Cerebellar cortex (tissue), 1 donor: ENCODE measurements around the gene PRTG.
"Not testable (repeated sequence)": the region's sequence is repeated elsewhere in the genome, so short reads cannot be mapped to it uniquely, and the experiment has no call there.

Experiments used
- DNase-seq: peaks from one replicate; pipeline ENCODE4 v3.0.0-alpha.2; 2015; ENCODE audit warnings: low spot score

Gene PRTG

GRCh38 chr15:55743729-55744655 is 1.0 kb upstream of the PRTG start:
- peak; percentile 4 for DNase-seq

GRCh38 chr15:55742498-55742926 is 440 bp downstream of the PRTG start:
- DNase-seq = peak; percentile 18

GRCh38 chr15:55741833-55742497 is 987 bp downstream of the PRTG start:
- DNase-seq = peak; percentile 8

- DNase-seq = peak; percentile 6
Measured at GRCh38 chr15:55740981-55741832, 1.7 kb downstream of the PRTG start.

- DNase-seq = no peak
Measured at GRCh38 chr15:55740359-55740878, 2.5 kb downstream of the PRTG start.

- DNase-seq = no peak
Measured at GRCh38 chr15:55739641-55740040, 3.3 kb downstream of the PRTG start.

DNA sequence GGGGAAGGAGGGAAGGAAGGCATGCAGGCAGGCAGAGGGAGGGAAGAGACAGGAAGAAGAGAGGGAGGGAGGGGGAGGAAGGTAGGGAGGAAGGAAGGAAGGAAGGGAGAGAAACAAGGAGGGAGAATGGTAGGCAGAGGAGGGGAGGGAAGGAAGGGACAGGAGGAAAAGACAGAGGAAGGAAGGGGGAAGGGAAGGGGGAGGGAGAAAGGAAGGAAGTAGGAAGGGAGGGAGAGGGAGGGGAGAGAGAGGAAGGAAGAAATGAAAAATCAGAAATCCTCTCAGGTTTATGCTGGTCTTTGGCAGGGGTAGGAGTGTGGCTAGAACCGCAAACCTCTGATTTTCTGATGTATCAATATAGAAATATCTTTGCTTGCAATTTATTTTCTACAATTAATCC is 4.2 kb downstream of the PRTG start:
- DNase-seq = no peak

GRCh38 chr15:55737373-55737772 is 5.6 kb downstream of the PRTG start:
- DNase-seq = no peak

DNA sequence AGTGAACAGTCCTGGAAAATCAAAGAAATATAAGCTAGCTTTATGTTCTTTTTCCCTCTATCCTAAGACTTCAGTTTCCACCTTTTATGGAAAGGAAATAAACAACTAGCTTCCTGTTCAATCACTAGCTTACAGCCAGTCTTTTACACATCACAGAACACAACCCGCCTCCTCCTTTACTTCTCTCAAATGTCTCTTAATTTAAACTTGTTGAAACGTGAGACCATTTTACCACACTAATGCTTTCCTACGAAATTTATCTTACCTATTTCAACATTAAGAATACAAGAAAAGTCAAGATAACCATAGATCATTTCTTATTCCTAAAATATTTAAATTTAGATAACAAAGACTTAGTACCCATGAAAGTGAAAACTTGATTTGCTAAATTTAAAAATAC is 6.2 kb downstream of the PRTG start:
- no peak for DNase-seq

DNA sequence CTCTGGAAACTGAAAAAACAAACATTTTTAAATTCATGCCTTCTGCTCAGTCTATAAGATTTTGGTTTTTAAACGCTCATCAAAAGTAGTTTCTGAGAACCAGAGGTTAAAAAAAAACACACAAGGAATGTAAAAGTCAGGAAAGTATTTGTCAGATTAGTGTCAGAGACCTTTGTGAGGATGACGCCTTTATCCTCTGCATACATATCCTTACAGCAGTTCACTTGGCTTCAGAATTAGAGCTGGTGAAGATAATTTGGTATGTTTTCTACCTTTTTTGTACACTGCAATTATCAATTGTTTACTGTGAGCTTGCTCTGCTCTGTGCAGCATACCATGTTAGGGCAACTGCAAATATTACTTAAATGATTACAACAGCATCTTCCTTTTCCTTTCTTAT is 8.3 kb downstream of the PRTG start:
- no peak for DNase-seq

DNA sequence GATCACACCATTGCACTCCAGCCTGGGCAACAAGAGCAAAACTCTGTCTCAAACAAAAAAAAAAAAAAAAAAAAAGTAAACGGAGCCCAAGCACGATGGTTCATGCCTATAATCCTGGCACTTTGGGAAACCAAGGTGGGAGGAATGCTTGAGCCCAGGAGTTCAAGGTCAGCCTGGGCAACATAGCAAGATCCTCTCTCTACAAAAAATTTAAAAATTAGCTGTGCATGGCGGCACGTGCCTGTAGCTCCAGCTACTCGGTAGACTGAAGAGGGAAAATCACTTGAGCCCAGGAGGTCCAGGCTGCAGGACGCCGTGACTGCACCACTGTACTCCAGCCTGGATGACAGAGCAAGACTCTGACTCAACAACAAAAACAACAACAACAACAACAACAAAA is 9.5 kb downstream of the PRTG start:
- not testable (repeated sequence) for DNase-seq

- no peak for DNase-seq
Measured at GRCh38 chr15:55721554-55722185, 21.3 kb downstream of the PRTG start.

- peak; percentile 24 for DNase-seq
Measured at GRCh38 chr15:55715355-55716076, 27.4 kb downstream of the PRTG start.

DNA sequence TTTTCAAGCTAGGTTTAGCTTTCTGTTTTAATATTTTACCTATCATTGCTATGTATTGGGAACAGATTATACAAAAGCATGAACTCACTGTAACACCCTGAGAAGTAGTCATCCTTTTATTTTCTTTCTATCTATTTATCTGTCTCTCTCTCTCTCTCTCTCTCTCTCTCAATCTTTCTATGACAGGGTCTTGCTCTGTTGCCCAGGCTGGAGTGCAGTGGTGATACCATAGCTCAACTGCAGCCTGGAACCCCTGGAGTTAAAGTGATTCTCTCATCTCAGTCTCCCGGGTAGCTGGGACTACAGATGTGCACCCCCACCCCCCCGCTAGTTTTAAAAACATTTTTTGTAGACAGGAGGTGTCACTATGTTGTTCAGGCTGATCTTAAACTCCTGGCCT is 28.9 kb downstream of the PRTG start:
- no peak for DNase-seq

- no peak for DNase-seq
Measured at GRCh38 chr15:55712363-55712762, 30.6 kb downstream of the PRTG start.

GRCh38 chr15:55710286-55710685 is 32.7 kb downstream of the PRTG start:
- no peak for DNase-seq

DNA sequence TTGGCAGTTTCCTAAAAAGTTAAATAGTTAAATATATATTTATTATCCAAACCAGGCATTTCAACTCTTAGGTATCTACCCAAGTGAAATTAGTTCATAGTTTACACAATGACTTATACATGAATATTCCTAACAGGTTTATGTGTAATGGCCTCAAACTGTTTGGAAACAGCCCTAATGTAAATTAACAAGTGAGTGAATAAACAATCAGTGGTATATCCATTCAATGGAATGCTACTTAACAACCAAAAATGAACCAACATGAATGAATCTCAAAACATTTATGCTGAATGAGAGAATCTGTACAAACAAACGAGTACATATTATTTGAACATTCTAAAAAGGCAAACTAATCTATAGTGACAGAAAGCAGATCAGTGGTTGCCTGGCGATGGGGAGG is 33.5 kb downstream of the PRTG start:
- DNase-seq = no peak

DNA sequence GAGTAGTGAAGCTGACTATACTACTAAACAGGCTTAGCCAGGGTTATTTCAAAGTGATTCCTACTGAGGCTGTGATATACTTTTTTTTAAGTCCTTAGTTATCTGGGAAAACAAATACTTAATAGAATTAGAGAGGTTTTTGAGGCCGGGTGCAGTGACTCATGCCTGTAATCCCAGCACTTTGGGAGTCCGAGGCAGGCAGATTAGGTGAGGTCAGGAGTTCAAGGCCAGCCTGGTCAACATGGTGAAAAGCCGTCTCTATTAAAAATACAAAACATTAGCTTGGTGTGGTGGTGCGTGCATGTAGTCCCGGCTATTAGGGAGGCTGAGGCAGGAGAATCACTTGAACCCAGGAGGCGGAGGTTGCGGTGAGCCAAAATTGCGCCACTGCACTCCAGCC is 34.2 kb downstream of the PRTG start:
- DNase-seq = no peak

DNA sequence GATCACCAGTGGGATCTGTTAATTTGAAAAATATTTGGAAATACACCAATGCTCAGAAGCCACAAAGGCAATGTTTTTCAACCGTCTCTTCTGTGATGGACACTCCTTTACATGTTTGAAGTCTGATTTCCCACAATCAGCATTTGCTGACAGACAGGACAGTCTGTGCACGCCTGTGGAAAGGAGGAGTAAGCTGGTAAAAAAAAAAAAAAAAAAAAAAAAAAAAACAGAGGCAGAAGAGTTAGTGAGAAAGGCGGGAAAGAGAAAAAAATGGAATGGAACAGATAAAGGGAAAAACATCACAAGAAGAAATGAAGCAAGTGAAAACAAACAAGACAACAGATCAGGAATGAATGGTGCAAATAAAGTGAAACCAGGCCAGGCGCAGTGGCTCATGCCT is 35.0 kb downstream of the PRTG start:
- no peak for DNase-seq

- DNase-seq = no peak
Measured at GRCh38 chr15:55707518-55707917, 35.4 kb downstream of the PRTG start.

- no peak for DNase-seq
Measured at GRCh38 chr15:55703873-55704301, 39.1 kb downstream of the PRTG start.
